Panc1 (cell line): ENCODE measurements around the gene IFT52. TPM values are rescaled to one million over a fixed set of nuclear protein-coding genes. Genes with fewer than 3 reads are reported as not detected.

Experiments
- ATAC-seq: fragments of 200-7000 bp; cut with Tn5 transposase; 2 replicates; pipeline ENCODE4 v1.9.1; 2020; ENCODE audit warnings: mild to moderate bottlenecking, moderate library complexity
- BruUV-seq: library from RNA; stranded (reverse); fragments of 400-500 nt; replicated peaks from 2 replicates; lab custom pipeline; 2021; lab: Mats Ljungman, UMichigan
- CTCF ChIA-PET: fragments of 300-600 bp; sonication (Branson Sonifier 250); formaldehyde crosslinking; loops from one replicate; lab custom pipeline; 2022; ENCODE audit warnings: antibody characterized with exemption; lab: Charles Lee
- POLR2A ChIA-PET: fragments of 300-600 bp; sonication (Branson Sonifier 250); formaldehyde crosslinking; loops from one replicate; lab custom pipeline; 2022; ENCODE audit warnings: antibody characterized with exemption; lab: Charles Lee
- DNase-seq: peaks from one replicate; pipeline ENCODE4 v3.0.0-alpha.2; 2010; ENCODE audit warnings: low read depth, low spot score
- H3K27ac ChIP-seq: 2 replicates; pipeline ENCODE4 v1.5.1; 2011; ENCODE audit warnings: mild to moderate bottlenecking, low read length, inconsistent platforms
- H3K27me3 ChIP-seq: fragments of 200-500 bp; sonication (Bioruptor generic); 2 replicates; pipeline ENCODE4 v1.6.0; 2014; ENCODE audit warnings: low read length, inconsistent platforms; ENCODE audit not compliant: control insufficient read depth, insufficient read depth
- H3K36me3 ChIP-seq: fragments of 200-500 bp; sonication (Bioruptor generic); 2 replicates; pipeline ENCODE4 v1.5.1; 2014; ENCODE audit warnings: inconsistent platforms, mild to moderate bottlenecking, low read length, moderate library complexity; ENCODE audit not compliant: control insufficient read depth, insufficient read depth
- H3K4me1 ChIP-seq: 2 replicates; pipeline ENCODE4 v1.5.1; 2011; ENCODE audit warnings: inconsistent platforms, mild to moderate bottlenecking, low read length, moderate library complexity; ENCODE audit not compliant: control insufficient read depth, insufficient read depth
- H3K4me3 ChIP-seq, 2 experiments: 2 replicates each; pipeline ENCODE4 v1.5.1; 2011 to 2012; ENCODE audit warnings: low read depth in 2 of 2, low read length in 2 of 2, mild to moderate bottlenecking in 2 of 2, inconsistent platforms in 1 of 2, moderate library complexity in 1 of 2
- H3K9me3 ChIP-seq: fragments of 200-500 bp; sonication (Bioruptor generic); 2 replicates; pipeline ENCODE4 v1.5.1; 2014; ENCODE audit warnings: low read depth, mild to moderate bottlenecking, inconsistent platforms, low read length, moderate library complexity; ENCODE audit not compliant: control insufficient read depth, insufficient read depth
- POLR2AphosphoS5 ChIP-seq: IDR thresholded peaks from 2 replicates; pipeline ENCODE4 v1.6.1; 2012; ENCODE audit warnings: mild to moderate bottlenecking, low read depth, low read length, moderate library complexity
- SIN3A ChIP-seq: IDR thresholded peaks from 2 replicates; pipeline ENCODE4 v1.6.1; 2012; ENCODE audit warnings: low read depth, mild to moderate bottlenecking, low read length, moderate library complexity, borderline replicate concordance; ENCODE audit not compliant: insufficient read depth
- TCF7L2 ChIP-seq: IDR thresholded peaks from 2 replicates; pipeline ENCODE4 v1.6.1; 2011; ENCODE audit warnings: mild to moderate bottlenecking, low read depth, low read length, inconsistent platforms
- in situ Hi-C: cut with HindIII; loops from 2 replicates; pipeline ENCODE4 v1.10.0; 2016; ENCODE audit warnings: low sequenced_read_pairs, low pct_unique_long_range_greater_than_20kb
- intact Hi-C: fragments of 100-400 bp; cut with micrococcal nuclease; formaldehyde crosslinking; loops from one replicate; pipeline ENCODE4 v1.10.0; 2022; ENCODE audit not compliant: unreplicated experiment
- total RNA-seq: library from RNA; stranded (reverse); gene quantifications from one replicate; pipeline ENCODE4 v1.2.1, GENCODE V29; 2021; ENCODE audit not compliant: unreplicated experiment
- TF ChIP-seq, protein P1 (sequence below), 2 experiments: IDR thresholded peaks; 2 replicates each; pipeline ENCODE4 v1.6.1; 2011 to 2012; ENCODE audit warnings: low read depth in 2 of 2, control low read depth in 1 of 2, low read length in 1 of 2, mild to moderate bottlenecking in 1 of 2, moderate library complexity in 1 of 2; ENCODE audit not compliant: insufficient read depth in 1 of 2
- TF ChIP-seq, protein P2 (sequence below): fragments of 450-650 bp; IDR thresholded peaks from 2 replicates; pipeline ENCODE4 v1.5.1; 2017; ENCODE audit warnings: mild to moderate bottlenecking

The IFT52 gene
- total RNA-seq, 1 experiment from 2014 or later: 29.2 TPM

DNA sequence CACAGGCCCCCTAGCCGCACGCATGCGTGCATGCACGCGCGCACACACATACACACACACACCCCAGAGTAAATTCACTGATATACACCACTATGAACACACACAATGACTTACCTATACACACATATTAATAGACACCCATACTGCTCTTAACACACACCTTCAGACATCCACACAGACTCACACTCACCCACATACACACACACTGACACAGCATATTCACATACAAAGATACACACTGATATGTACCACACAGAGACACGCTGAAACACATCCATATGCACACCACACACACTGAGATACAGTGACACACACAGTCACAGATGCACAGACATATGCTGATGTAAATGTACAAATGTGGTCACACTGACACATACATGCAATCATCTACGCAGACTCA, 26.3 kb upstream of the IFT52 start:
- TF ChIP-seq POLR2AphosphoS5 (no peak), SIN3A (no peak), TCF7L2 (no peak)
- TF ChIP-seq, protein P1, sequence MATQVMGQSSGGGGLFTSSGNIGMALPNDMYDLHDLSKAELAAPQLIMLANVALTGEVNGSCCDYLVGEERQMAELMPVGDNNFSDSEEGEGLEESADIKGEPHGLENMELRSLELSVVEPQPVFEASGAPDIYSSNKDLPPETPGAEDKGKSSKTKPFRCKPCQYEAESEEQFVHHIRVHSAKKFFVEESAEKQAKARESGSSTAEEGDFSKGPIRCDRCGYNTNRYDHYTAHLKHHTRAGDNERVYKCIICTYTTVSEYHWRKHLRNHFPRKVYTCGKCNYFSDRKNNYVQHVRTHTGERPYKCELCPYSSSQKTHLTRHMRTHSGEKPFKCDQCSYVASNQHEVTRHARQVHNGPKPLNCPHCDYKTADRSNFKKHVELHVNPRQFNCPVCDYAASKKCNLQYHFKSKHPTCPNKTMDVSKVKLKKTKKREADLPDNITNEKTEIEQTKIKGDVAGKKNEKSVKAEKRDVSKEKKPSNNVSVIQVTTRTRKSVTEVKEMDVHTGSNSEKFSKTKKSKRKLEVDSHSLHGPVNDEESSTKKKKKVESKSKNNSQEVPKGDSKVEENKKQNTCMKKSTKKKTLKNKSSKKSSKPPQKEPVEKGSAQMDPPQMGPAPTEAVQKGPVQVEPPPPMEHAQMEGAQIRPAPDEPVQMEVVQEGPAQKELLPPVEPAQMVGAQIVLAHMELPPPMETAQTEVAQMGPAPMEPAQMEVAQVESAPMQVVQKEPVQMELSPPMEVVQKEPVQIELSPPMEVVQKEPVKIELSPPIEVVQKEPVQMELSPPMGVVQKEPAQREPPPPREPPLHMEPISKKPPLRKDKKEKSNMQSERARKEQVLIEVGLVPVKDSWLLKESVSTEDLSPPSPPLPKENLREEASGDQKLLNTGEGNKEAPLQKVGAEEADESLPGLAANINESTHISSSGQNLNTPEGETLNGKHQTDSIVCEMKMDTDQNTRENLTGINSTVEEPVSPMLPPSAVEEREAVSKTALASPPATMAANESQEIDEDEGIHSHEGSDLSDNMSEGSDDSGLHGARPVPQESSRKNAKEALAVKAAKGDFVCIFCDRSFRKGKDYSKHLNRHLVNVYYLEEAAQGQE (IDR thresholded peaks at IDR 0.05; ENCODE audit: insufficient read depth in 1 of 2, low read depth in 2 of 2, low read length in 1 of 2): no peak
- TF ChIP-seq, protein P2, sequence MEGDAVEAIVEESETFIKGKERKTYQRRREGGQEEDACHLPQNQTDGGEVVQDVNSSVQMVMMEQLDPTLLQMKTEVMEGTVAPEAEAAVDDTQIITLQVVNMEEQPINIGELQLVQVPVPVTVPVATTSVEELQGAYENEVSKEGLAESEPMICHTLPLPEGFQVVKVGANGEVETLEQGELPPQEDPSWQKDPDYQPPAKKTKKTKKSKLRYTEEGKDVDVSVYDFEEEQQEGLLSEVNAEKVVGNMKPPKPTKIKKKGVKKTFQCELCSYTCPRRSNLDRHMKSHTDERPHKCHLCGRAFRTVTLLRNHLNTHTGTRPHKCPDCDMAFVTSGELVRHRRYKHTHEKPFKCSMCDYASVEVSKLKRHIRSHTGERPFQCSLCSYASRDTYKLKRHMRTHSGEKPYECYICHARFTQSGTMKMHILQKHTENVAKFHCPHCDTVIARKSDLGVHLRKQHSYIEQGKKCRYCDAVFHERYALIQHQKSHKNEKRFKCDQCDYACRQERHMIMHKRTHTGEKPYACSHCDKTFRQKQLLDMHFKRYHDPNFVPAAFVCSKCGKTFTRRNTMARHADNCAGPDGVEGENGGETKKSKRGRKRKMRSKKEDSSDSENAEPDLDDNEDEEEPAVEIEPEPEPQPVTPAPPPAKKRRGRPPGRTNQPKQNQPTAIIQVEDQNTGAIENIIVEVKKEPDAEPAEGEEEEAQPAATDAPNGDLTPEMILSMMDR: no peak
- in situ Hi-C loops: no loop called here
- CTCF ChIA-PET: no interaction called here
- Histone ChIP-seq H3K27ac (no peak overlapping the region), H3K4me1 (no peaks in the 10 kb centered on the region), H3K27me3 (no peaks in the 10 kb centered on the region), H3K36me3 (no peaks in the 10 kb centered on the region), H3K4me3 (no peak overlapping the region), H3K9me3 (no peaks in the 10 kb centered on the region)
- DNase-seq (no peak), ATAC-seq (no peak)
- POLR2A ChIA-PET: no interaction called here
- intact Hi-C loops: no loop called here
- no TSS peak for BruUV-seq

- ChIA-PET CTCF (no interaction called here), POLR2A (no interaction called here)
- Histone ChIP-seq H3K4me1 (no peaks in the 10 kb centered on the region), H3K4me3 (no peak overlapping the region), H3K27me3 (no peaks in the 10 kb centered on the region), H3K27ac (no peak overlapping the region), H3K36me3 (no peaks in the 10 kb centered on the region), H3K9me3 (no peaks in the 10 kb centered on the region)
- intact Hi-C loops (no loop called here), in situ Hi-C loops (no loop called here)
- ATAC-seq (no peak), DNase-seq (no peak)
- no TSS peak for BruUV-seq
- TF ChIP-seq POLR2AphosphoS5: no peak
- no peak for TF ChIP-seq SIN3A
- TF ChIP-seq, protein P2: no peak
- TF ChIP-seq, protein P1 (IDR thresholded peaks at IDR 0.05; ENCODE audit: insufficient read depth in 1 of 2, low read depth in 2 of 2, low read length in 1 of 2): no peak
- no peak for TF ChIP-seq TCF7L2
Measured at GRCh38 chr20:43564993-43565757, 25.6 kb upstream of the IFT52 start.
